ENCODE data around the gene AMOTL1.

DNA sequence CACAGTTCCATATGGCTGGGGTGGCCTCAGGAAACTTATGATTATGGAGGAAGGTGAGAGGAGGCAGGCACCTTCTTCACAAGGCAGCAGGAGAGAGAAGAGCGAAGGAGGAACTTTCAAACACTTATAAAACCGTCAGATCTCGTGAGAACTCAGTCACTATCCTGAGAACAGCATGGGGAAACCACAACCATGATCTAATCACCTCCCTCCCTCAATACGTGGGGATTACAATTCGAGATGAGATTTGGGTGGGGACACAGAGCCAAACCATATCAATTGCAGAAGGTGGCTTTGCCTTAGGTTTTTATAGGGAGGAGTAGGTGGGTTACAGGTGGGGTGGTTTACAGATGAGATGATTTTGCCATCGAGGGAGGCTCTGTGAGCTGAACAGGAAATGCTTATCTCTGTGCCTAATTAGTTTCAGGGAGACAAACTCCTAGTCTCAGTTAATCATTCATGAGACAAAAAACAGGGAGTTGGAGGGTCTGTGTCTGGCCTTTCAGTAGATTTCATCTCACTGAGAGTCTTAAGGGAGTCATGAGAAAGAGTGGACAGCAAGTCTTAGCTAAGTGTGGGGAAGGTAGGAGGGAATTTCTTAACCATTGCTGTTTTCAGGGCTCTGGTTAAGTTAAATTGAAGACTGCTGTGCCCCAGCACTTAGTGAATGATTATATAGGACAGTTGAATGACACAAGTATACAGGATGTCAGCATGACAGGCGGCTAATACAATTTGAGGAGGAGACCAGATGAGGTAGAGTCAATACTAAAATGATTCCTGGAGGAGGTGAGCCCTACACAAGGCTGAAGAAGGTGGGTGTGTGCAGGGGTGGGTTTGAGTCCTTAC is 157.5 kb downstream of the AMOTL1 start:
- TF ChIP-seq REST (IDR thresholded peaks at IDR 0.05; ENCODE audit: borderline replicate concordance), result no peak
- peak; percentile 52 for TF ChIP-seq EP300 (conservative IDR thresholded peaks at IDR 0.05; ENCODE audit: poor library complexity, severe bottlenecking)
